ENCODE measurements around the gene HOXA13.

The HOXA13 gene

GRCh38 chr7:27159266-27160144, 40.4 kb downstream of the HOXA13 start:
- no peak for DNase-seq (ENCODE audit: low read depth in 3 of 3)

GRCh38 chr7:27158436-27159265, 41.2 kb downstream of the HOXA13 start:
- DNase-seq (ENCODE audit: low read depth in 3 of 3): no peak

- DNase-seq (ENCODE audit: low read depth in 3 of 3): no peak
Measured at GRCh38 chr7:27157702-27158431, 42.0 kb downstream of the HOXA13 start.

- DNase-seq (ENCODE audit: low read depth in 3 of 3): no peak
Measured at GRCh38 chr7:27156916-27157701, 42.8 kb downstream of the HOXA13 start.

GRCh38 chr7:27156508-27156898, 43.4 kb downstream of the HOXA13 start, which contains the start of gene HOXA7:
TSS of gene HOXA7 (minus strand) at chr7:27156675. CDS start at chr7:27156545, 130 bp downstream.
- DNase-seq (ENCODE audit: low read depth in 3 of 3): no peak

- DNase-seq (ENCODE audit: low read depth in 3 of 3): no peak
Measured at GRCh38 chr7:27155816-27156507, 43.9 kb downstream of the HOXA13 start.

GRCh38 chr7:27154901-27155815, 44.7 kb downstream of the HOXA13 start:
- peak in 2 of 3 experiments; percentile 40 to 42 for DNase-seq (ENCODE audit: low read depth in 3 of 3)

- DNase-seq (ENCODE audit: low read depth in 3 of 3): no peak
Measured at GRCh38 chr7:27154369-27154768, 45.5 kb downstream of the HOXA13 start.

GRCh38 chr7:27153526-27153925, 46.4 kb downstream of the HOXA13 start:
- no peak for DNase-seq (ENCODE audit: low read depth in 3 of 3)

GRCh38 chr7:27152816-27153442, 47.0 kb downstream of the HOXA13 start:
- DNase-seq (ENCODE audit: low read depth in 3 of 3): no peak

- no peak for DNase-seq (ENCODE audit: low read depth in 3 of 3)
Measured at GRCh38 chr7:27151931-27152815, 47.7 kb downstream of the HOXA13 start, which contains the start of gene HOXA3. TSS of gene HOXA3 (minus strand) at chr7:27152583. CDS start at chr7:27110640, 41,943 bp downstream.

GRCh38 chr7:27151341-27151930, 48.5 kb downstream of the HOXA13 start:
- no peak for DNase-seq (ENCODE audit: low read depth in 3 of 3)

- DNase-seq (ENCODE audit: low read depth in 3 of 3): peak in 2 of 3 experiments; percentile 31 to 39
Measured at GRCh38 chr7:27150568-27151340, 49.1 kb downstream of the HOXA13 start.

GRCh38 chr7:27149842-27150567, 49.9 kb downstream of the HOXA13 start:
- no peak for DNase-seq (ENCODE audit: low read depth in 3 of 3)

GRCh38 chr7:27148756-27149641, 50.9 kb downstream of the HOXA13 start:
- DNase-seq (ENCODE audit: low read depth in 3 of 3): no peak
